ENCODE data around the gene CTR9.

CTR9 gene

DNA sequence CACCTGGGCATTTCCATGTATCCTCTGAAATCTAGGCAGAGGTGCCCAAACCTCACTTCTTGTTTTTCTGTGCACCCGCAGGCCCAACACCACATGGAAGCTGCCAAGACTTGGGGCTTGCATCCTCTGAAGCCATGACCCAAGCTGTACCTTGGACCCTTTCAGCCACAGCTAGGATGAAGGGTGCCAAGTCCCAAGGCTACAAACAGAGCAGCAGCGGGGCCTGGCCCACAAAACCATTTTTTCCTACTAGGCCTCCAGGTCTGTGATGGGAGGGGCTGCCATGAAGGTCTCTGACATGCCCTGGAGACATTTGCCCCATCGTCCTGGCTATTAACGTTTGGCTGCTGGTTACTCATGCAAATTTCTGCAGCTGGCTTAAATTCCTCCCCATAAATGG is 78.1 kb downstream of the CTR9 start:
- DNase-seq = no peak
